CD4-positive, alpha-beta T cell (primary cell): ENCODE data around the gene H6PD. TPM values are rescaled to one million over a fixed set of nuclear protein-coding genes. Genes with fewer than 3 reads are reported as not detected.

ENCODE experiments used
- ATAC-seq: fragments of 200-7000 bp; cut with Tn5 transposase; one replicate; pipeline ENCODE4 v1.10.0; 2022; ENCODE audit warnings: mild to moderate bottlenecking; ENCODE audit not compliant: poor library complexity
- CTCF ChIA-PET: fragments of 350-600 bp; sonication (Branson Sonifier 250); formaldehyde crosslinking; loops from one replicate; lab custom pipeline; 2021; ENCODE audit warnings: antibody characterized with exemption, inconsistent platforms; lab: Charles Lee
- POLR2A ChIA-PET: fragments of 350-600 bp; sonication (Branson Sonifier 250); formaldehyde crosslinking; loops from one replicate; lab custom pipeline; 2021; ENCODE audit warnings: antibody characterized with exemption, inconsistent platforms; lab: Charles Lee
- DNase-seq, 14 experiments: peaks; one replicate each; pipeline ENCODE4 v3.0.0-alpha.2; 2013 to 2020; ENCODE audit warnings: mixed read lengths in 2 of 14
- H3K27ac ChIP-seq, 2 donors: one replicate each; pipeline versions ENCODE4 v1.5.1 to v1.7.0; 2013; ENCODE audit warnings: low read length in 2 of 2, low read depth in 1 of 2, mild to moderate bottlenecking in 1 of 2
- H3K27me3 ChIP-seq, 2 experiments: 1 replicate in 1 of 2; 2 replicates in 1 of 2; pipeline versions ENCODE4 v1.6.1 to v1.7.0; 2013; ENCODE audit warnings: low read length in 2 of 2, control low read depth in 1 of 2, mild to moderate bottlenecking in 1 of 2, moderate library complexity in 1 of 2; ENCODE audit not compliant: insufficient read depth in 2 of 2, control insufficient read depth in 1 of 2
- H3K36me3 ChIP-seq: one replicate; pipeline ENCODE4 v1.6.1; 2013; ENCODE audit warnings: low read length, control low read depth; ENCODE audit not compliant: insufficient read depth
- H3K4me1 ChIP-seq: one replicate; pipeline ENCODE4 v1.6.1; 2013; ENCODE audit warnings: low read length, control low read depth; ENCODE audit not compliant: insufficient read depth
- H3K4me3 ChIP-seq: one replicate; pipeline ENCODE4 v1.5.1; 2013; ENCODE audit warnings: mild to moderate bottlenecking, low read length, moderate library complexity
- H3K9me3 ChIP-seq, 2 experiments: 1 replicate in 1 of 2; 2 replicates in 1 of 2; pipeline versions ENCODE4 v1.6.1 to v1.7.0; 2013; ENCODE audit warnings: low read length in 2 of 2, mild to moderate bottlenecking in 2 of 2, control low read depth in 1 of 2, moderate library complexity in 1 of 2; ENCODE audit not compliant: control insufficient read depth in 1 of 2, insufficient read depth in 1 of 2
- H3K27ac Mint-ChIP-seq: one replicate; pipeline ENCODE4 v1.8.0; 2020; ENCODE audit warnings: mixed read lengths
- H3K27me3 Mint-ChIP-seq: one replicate; pipeline ENCODE4 v1.8.0; 2021; ENCODE audit warnings: mixed read lengths
- H3K36me3 Mint-ChIP-seq: one replicate; pipeline ENCODE4 v1.8.0; 2021; ENCODE audit warnings: low read depth, mixed read lengths
- H3K4me1 Mint-ChIP-seq: one replicate; pipeline ENCODE4 v1.8.0; 2021; ENCODE audit warnings: low read depth, mixed read lengths
- H3K4me3 Mint-ChIP-seq: one replicate; pipeline ENCODE4 v1.8.0; 2020; ENCODE audit warnings: mild to moderate bottlenecking, mixed read lengths
- H3K9me3 Mint-ChIP-seq: one replicate; pipeline ENCODE4 v1.8.0; 2020; ENCODE audit warnings: mixed read lengths
- intact Hi-C, 2 experiments: fragments of 100-400 bp; cut with DNase I in 1 of 2; cut with micrococcal nuclease in 1 of 2; formaldehyde crosslinking; loops; one replicate each; pipeline versions ENCODE4 v1.15.1 to v1.9.0; 2023 to 2025; cut with DNase I, micrococcal nuclease
- total RNA-seq, 174 experiments: library from RNA in 2 of 174; stranded (reverse) in 2 of 174; gene quantifications; one replicate each; pipeline ENCODE4 v1.2.3 and lab custom pipeline; 2021 to 2026
- TF ChIP-seq, protein P1 (sequence below): fragments of 200-600 bp; IDR thresholded peaks from one replicate; pipeline ENCODE4 v1.8.0; 2022; ENCODE audit warnings: antibody characterized with exemption, mild to moderate bottlenecking

H6PD gene
- total RNA-seq, 2 experiments from 2014 or later, result 13.6 to 13.9 TPM

- Histone ChIP-seq H3K4me3 (no peak overlapping the region), H3K27ac (no peak overlapping the region), H3K4me1 (peaks cover 57% of the 10 kb centered on the region), H3K27me3 (no peaks in the 10 kb centered on the region), H3K36me3 (no peaks in the 10 kb centered on the region), H3K9me3 (no peaks in the 10 kb centered on the region)
- POLR2A ChIA-PET, result no interaction called here
- Mint-ChIP-seq H3K27me3 (no peaks in the 10 kb centered on the region), H3K36me3 (peaks cover 4% of the 10 kb centered on the region), H3K4me3 (peak overlapping the region; percentile 53), H3K9me3 (no peaks in the 10 kb centered on the region), H3K27ac (no peak overlapping the region), H3K4me1 (peaks cover 52% of the 10 kb centered on the region)
- no peak for ATAC-seq
- intact Hi-C loops, result loop anchor here in 1 of 2 experiments (5.0 to 10.0 kb wide), 5 partner anchors 54 to 1236 kb away; partner anchors contain the start of genes DFFA, PEX14, RERE and SPSB1
- CTCF ChIA-PET, result interaction anchor here (1.1 kb wide), 1 partner anchor 28 kb away, joined by 3 read pairs; no protein-coding TSS in a partner anchor
- DNase-seq, result no peak
- TF ChIP-seq, protein P1, sequence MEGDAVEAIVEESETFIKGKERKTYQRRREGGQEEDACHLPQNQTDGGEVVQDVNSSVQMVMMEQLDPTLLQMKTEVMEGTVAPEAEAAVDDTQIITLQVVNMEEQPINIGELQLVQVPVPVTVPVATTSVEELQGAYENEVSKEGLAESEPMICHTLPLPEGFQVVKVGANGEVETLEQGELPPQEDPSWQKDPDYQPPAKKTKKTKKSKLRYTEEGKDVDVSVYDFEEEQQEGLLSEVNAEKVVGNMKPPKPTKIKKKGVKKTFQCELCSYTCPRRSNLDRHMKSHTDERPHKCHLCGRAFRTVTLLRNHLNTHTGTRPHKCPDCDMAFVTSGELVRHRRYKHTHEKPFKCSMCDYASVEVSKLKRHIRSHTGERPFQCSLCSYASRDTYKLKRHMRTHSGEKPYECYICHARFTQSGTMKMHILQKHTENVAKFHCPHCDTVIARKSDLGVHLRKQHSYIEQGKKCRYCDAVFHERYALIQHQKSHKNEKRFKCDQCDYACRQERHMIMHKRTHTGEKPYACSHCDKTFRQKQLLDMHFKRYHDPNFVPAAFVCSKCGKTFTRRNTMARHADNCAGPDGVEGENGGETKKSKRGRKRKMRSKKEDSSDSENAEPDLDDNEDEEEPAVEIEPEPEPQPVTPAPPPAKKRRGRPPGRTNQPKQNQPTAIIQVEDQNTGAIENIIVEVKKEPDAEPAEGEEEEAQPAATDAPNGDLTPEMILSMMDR, result no peak
These were observed 4.0 kb downstream of the H6PD start for GRCh38 chr1:9238550-9238949.

DNA sequence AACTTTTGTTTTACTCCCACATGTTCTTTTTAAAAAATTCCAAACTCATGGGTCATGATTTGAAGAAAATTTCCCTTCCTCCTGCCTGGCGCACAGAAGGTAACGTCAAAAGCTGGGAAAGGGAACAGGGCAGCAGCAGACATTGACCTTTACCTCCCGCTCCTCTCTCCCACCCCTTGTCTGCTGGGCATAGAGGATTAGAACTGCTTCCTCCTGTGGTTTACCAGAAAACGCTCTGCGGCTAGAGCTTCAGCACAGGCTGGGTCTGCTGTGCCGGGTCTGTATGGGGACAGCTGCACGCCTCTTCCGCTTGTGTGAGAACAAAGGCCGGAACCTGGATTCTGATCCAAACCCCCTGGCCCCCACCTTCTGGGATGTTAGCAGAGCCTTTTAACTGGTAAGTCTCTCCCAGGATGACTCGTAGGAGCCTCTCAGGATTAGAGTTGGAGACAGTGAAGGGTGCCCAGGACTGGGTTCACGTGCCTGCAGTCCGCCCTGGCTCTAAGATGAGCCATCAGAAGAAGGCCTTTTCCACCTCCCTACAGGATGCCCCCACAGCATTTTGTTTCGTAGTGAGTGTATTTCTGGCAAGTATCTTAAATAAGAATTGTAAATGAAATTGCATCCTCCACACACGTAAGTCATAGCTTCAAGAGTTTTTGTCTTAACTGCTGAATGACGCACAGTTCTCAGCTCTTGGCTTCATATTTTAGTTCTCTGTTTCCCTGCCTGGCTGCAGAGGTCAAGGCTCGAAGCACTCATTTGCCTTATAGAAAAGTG is 5.2 kb downstream of the H6PD start:
- Mint-ChIP-seq H3K9me3 (no peaks in the 10 kb centered on the region), H3K27me3 (no peaks in the 10 kb centered on the region), H3K4me3 (peak overlapping the region; percentile 80), H3K4me1 (peaks cover 56% of the 10 kb centered on the region), H3K27ac (peak overlapping the region; percentile 72), H3K36me3 (peaks cover 4% of the 10 kb centered on the region)
- H3K9me3 ChIP-seq, result no peaks in the 10 kb centered on the region
- H3K27me3 ChIP-seq, result no peaks in the 10 kb centered on the region
- no peaks in the 10 kb centered on the region for H3K36me3 ChIP-seq
- ATAC-seq (peak; percentile 55), DNase-seq (peak; percentile 12 to 71 (median 30))
- ChIA-PET POLR2A (no interaction called here), CTCF (no interaction called here)
- TF ChIP-seq, protein P1, result no peak
- H3K4me3 ChIP-seq, result peak overlapping the region; percentile 32
- H3K4me1 ChIP-seq, result peaks cover 56% of the 10 kb centered on the region
- intact Hi-C loops, result loop anchor here in 1 of 2 experiments (5.0 to 10.0 kb wide), 5 partner anchors 52 to 1235 kb away; partner anchors contain the start of genes DFFA, PEX14, RERE and SPSB1
- H3K27ac ChIP-seq, result no peak overlapping the region

DNA sequence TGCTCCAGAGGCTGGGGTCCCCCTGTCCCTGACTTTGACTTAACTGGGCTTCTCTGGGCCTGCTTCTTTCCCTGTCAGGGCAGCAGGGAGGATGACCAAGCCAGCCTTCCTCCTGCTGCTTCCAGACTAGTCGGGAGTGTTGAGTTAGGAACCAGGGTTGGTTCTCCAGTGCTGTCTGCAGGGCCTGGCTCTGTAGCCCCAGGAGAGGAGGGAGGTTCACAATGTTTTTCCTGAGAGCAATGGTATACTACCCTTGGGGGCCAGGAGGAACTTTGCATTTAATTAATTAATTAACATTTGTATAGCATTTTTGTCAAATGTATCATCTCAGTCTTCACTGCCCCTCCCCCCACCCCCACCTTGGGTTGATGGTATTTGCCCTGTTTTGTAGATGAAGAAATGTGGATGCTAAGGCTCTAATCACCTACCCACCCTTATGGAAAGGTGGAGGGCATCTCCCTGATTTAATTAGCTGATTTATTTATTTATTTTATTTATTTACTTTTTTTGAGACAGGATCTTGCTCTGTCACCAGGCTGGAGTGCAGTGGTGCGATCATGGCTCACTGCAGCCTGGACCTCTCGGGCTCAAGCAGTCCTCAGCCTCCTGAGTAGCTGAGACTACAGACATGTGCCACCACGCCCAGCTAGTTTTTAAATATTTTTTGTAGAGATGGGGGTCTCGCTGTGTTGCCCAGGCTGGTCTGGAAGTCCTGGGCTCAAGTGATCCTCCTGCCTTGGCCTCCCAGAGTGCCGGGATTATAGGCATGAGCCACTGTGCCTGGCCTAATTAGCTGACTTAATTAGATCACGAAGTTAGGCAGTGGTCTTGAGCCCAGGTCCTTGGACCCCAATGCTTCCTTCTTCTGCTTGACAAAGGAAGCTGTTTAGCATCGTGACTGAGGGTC is 6.6 kb downstream of the H6PD start:
- Histone ChIP-seq H3K4me3 (no peak overlapping the region), H3K9me3 (no peaks in the 10 kb centered on the region), H3K36me3 (peaks cover 9% of the 10 kb centered on the region), H3K27me3 (no peaks in the 10 kb centered on the region), H3K4me1 (peaks cover 50% of the 10 kb centered on the region), H3K27ac (no peak overlapping the region)
- H3K27me3 Mint-ChIP-seq, result no peaks in the 10 kb centered on the region
- peaks cover 57% of the 10 kb centered on the region for H3K4me1 Mint-ChIP-seq
- ChIA-PET CTCF (no interaction called here), POLR2A (no interaction called here)
- no peak overlapping the region for H3K27ac Mint-ChIP-seq
- ATAC-seq (no peak), DNase-seq (no peak)
- peaks cover 7% of the 10 kb centered on the region for H3K36me3 Mint-ChIP-seq
- H3K4me3 Mint-ChIP-seq, result no peak overlapping the region
- intact Hi-C loops, result no loop called here
- TF ChIP-seq, protein P1, result no peak
- no peaks in the 10 kb centered on the region for H3K9me3 Mint-ChIP-seq
